GM12801 (cell line): ENCODE measurements around the gene XPNPEP2.

Experiments used
- TF ChIP-seq, protein P1 (sequence below): IDR thresholded peaks from one replicate; pipeline ENCODE4 v1.5.1; 2011; ENCODE audit warnings: control low read depth; ENCODE audit not compliant: insufficient read length; ENCODE audit errors: extremely low read depth

XPNPEP2 gene, protein sequence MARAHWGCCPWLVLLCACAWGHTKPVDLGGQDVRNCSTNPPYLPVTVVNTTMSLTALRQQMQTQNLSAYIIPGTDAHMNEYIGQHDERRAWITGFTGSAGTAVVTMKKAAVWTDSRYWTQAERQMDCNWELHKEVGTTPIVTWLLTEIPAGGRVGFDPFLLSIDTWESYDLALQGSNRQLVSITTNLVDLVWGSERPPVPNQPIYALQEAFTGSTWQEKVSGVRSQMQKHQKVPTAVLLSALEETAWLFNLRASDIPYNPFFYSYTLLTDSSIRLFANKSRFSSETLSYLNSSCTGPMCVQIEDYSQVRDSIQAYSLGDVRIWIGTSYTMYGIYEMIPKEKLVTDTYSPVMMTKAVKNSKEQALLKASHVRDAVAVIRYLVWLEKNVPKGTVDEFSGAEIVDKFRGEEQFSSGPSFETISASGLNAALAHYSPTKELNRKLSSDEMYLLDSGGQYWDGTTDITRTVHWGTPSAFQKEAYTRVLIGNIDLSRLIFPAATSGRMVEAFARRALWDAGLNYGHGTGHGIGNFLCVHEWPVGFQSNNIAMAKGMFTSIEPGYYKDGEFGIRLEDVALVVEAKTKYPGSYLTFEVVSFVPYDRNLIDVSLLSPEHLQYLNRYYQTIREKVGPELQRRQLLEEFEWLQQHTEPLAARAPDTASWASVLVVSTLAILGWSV

DNA sequence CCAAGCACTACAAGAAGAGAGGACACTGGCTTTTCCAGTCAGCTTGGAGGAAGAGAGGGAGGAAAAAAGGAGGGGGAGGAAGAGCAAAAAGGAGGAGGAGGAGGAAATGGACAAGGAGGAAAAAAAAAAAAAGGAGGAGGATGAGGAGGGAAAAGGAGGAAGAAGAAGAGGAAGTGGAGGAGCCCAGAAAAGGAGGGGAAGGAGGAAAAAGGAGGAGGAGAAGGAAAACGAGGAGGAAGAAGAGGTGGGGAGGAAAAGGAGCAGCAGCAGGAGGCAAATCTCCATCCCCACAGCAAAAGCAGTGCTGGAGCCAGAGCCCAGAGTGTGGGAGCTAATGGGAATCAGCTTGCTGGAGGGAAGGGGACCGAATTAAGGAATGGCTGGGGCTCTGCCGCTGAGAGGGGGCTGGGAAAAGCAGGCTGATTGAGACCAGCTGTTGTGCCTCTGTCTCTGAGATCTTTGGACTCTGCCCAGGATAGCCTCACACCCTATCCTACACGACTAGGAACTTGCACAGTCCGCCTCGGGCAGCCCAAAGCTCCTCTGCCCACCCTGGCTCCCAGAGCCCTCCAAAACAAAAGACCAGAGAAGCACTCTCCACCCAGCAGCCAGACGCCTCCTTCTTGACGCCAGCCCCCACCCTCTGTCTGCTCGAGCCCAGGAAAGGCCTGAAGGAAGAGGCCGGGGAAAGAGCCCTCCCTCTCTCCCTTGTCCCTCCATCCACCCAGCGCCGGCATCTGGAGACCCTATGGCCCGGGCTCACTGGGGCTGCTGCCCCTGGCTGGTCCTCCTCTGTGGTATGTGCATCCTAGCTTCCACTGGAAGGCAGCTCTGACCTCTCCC, at the start of gene XPNPEP2:
Gene XPNPEP2 (plus strand): TSS at position 514 of the 843 bp plus-strand sequence. CDS start 235 bp downstream, at position 749.
- TF ChIP-seq, protein P1, sequence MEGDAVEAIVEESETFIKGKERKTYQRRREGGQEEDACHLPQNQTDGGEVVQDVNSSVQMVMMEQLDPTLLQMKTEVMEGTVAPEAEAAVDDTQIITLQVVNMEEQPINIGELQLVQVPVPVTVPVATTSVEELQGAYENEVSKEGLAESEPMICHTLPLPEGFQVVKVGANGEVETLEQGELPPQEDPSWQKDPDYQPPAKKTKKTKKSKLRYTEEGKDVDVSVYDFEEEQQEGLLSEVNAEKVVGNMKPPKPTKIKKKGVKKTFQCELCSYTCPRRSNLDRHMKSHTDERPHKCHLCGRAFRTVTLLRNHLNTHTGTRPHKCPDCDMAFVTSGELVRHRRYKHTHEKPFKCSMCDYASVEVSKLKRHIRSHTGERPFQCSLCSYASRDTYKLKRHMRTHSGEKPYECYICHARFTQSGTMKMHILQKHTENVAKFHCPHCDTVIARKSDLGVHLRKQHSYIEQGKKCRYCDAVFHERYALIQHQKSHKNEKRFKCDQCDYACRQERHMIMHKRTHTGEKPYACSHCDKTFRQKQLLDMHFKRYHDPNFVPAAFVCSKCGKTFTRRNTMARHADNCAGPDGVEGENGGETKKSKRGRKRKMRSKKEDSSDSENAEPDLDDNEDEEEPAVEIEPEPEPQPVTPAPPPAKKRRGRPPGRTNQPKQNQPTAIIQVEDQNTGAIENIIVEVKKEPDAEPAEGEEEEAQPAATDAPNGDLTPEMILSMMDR: no peak

DNA sequence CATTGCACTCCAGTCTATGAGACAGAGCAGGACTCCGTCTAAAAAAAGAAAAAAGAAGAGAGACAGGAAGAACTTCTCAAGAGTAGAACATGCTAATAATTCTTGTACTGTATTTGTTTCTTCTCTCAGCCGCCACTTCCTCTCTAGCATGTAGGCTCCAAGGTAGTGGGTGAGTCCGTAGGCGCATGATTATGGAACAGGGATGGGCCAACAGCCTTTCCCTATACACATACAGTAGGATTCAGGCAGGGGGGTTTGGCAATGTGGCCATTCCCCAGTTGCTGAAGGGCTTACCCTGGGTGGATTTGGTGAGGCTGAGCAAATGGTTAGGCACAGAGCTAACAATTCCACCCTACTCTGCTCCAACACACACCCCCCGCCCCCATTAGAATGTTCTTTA, 49.0 kb upstream of the XPNPEP2 start:
- TF ChIP-seq, protein P1: no peak

DNA sequence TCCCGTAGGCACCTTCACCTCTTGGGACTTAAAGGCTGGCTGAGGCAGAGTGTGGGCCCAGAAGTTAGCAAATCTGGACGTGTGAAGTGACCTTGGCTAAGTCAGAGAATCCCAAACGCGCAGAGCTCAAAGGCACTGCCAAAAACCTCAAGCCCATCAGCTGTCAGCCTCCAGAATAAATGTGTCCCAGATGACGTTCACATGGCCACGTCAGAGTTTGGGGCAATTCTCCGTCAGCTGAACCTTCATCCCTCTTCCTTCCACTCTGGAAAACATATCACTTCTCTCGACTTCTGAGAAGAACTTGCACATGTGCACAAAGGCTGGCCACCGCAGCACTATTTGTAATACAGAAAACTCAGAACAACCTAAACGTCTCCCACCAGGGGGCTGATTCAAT, 48.3 kb upstream of the XPNPEP2 start:
- TF ChIP-seq, protein P1: no peak

DNA sequence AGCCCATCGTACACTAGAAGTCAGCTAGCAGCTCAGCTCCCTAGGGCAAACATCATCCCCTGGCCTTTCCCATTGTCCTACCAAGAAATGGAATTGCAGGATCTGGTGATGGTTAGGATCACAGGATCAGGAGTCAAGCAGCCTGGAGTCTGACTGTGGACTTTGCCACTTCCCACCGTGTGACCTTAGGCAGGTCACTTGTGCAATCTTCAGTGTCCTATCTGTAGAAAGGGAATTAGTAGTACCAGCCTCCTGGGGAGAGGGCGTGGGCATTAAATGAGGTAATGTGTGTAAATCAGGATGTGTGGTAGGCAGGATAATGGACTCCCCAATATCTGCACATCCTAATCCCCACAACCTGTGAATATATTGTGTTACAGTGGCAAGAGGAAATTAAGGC, 45.4 kb upstream of the XPNPEP2 start:
- TF ChIP-seq, protein P1: no peak

DNA sequence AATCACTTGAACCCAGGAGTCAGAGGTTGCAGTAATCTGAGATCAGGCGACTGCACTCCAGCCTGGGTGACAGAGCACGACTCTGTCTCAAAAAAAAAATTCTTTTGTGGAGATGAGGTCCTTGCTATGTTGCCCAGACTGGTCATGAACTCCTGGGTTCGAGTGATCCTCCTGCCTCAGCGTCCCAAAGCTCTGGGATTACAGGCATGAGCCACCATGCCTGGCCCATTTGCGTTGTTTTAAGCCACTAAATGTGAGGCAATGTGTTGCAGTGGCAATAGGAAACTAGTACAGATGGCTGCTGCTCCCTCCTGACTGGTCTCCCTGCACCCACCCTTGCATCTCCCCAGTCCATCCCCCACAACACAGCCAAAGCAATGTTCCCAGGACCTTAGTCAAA, 44.0 kb upstream of the XPNPEP2 start:
- TF ChIP-seq, protein P1: no peak

DNA sequence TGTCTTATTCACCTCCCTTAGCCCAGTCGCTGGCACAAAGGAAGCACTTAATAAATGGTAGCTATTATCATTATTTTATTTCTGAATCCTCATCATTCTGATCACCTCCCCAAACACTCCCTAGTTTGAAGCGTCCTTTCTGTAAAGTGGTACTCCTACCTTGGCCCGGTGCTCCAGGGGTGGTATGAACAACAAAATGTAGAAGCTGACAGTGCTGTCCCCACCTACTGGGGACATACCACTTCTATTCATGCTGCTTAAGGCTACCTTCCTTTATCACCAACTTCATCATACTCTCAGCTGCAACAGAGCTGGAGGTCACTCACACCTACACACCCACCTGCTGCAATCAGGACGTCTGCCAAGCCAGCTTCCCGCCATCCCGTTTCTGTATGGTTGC, 43.2 kb upstream of the XPNPEP2 start:
- TF ChIP-seq, protein P1: no peak

DNA sequence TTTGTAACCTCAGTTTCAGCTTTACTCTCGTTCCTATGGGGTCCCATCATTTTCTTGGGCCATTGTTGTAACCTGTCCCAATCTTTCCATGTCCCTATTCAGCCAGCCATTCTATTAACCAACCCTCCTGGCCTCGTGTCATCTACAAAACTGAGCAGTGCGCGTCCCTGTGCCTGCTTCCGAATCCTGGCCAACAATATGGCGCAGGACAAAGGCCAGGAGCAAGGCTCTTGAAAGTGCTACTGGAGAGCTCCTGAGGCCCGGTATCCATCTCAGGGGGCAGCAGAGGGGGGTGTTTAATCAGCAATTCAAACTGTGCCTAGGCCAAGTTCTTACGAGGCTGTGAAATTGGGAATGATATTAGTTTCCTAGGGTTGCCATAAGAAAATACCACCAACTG, 42.8 kb upstream of the XPNPEP2 start:
- TF ChIP-seq, protein P1: no peak
